GM21526 (cell line): ENCODE results near the gene MON2.
"Not testable (repeated sequence)": the region's sequence is repeated elsewhere in the genome, so short reads cannot be mapped to it uniquely, and the experiment has no call there.

Source experiments
- ATAC-seq: cut with Tn5 transposase; IDR thresholded peaks from one replicate; pipeline ENCODE4 v1.9.1; 2021; ENCODE audit warnings: moderate library complexity; ENCODE audit not compliant: unreplicated experiment, low FRiP score

MON2 gene

DNA sequence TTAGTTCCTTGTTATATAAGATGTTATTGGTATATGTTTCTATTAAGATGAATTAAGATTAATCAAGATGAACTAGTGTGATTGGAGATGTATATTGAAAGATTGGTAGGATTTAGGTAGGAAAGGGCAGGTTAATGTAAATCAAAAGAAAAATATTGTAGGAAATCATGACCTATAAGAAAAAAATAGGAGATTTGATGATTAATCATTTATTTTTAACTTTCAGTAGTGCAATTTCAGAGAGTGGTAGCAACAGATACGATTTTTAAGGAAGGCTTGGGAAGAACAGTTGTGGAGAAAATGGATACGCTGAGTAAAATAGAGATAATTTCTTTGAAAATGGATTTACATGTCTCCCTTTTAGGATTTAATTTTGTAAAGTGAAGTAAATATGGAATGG lies 73.7 kb downstream of the MON2 start:
- no peak for ATAC-seq

DNA sequence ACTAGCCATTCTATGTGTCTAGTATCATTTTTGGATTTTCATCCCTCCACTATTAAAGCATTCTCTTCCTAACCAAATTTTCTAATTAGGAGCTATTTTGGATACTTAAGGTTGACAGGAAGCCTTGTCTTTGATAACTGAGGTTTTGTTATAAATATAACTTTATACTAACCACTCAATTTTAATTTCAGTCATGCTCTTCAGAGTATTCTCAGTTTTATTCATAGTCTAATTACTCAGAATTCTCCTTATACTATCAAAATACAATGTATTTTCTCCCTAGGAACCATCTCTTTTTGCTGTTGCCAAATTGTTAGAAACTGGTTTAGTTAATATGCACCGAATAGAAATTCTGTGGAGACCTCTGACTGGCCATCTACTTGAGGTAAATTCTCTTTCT lies 76.2 kb downstream of the MON2 start:
- ATAC-seq: no peak

DNA sequence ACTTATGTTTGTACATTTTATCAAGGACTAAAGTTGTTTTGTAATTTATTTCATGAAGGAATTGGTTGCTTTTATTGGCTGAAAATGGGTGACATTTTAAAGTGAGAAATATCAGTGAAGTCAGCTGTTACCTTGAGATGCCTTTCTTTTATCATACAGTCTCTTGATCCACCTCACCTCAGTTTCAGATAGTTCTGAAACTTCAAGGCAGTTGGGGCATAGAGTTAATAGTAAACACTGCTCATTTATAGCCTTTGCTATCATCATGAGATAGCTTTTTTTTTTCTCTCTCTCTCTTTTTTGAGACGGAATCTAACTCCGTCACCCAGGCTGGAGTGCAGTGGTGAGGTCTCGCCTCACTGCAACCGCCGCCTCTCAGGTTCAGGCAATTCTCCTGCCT lies 76.7 kb downstream of the MON2 start:
- ATAC-seq: no peak

DNA sequence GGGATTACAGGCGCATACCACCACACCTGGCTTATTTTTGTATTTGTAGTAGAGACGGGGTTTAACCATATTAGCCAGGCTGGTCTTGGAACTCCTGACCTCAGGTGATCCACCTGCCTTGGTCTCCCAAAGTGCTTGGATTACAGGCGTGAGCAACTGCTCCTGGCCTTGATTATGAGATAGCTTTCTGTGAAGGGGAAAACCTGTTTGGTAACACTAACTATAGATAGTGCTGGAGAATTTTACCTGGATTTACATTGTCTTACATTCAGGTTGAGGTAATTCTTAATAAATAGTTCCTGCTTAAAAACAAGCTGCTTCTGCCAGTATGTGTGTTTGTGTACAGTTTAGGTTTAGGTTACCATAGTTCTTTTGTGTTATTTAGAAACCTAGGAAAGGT lies 77.1 kb downstream of the MON2 start:
- ATAC-seq: no peak

DNA sequence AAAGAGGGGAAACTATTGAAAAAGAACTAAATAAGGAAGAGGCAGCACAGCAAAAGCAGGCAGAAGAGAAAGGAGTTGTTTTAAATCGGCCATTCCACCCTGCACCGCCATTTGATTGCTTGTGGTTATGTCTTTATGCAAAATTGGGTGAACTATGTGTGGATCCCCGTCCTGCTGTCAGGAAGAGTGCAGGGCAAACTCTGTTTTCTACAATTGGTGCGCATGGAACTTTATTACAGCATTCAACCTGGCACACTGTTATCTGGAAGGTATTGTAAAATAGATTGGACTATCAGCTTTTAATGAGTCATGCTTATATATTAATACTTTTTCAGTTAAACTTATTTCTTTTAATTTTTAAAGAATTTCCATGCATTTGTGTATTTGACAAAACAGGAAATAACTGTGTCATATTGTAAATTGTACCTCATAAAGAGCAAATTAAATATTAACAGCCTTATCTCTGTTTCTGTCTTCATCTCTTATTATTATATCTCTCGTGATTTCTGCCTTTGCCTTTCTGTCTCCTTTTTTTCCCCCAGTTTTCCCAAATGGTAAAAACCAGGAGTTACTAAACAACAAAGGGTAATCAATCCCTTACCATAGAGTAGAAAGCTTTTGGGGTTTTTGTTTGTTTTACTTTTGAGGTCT lies 86.4 kb downstream of the MON2 start:
- ATAC-seq: no peak

DNA sequence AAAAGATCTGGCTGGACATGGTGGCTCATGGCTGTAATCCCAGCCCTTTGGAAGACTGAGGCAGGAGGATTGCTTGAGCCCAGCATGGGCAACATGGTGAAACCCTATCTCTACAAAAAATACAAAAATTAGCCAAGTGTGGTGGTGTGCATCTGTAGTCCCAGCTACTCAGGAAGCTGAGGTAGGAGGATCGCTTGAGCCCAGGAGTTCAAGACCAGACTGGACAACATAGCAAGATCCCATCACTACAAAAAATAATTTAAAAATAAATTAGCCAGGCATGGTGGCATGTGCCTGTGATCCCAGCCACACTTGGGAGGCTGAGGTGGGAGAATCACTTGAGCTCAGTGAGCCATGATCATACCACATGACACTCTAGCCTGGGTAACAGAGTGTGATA lies 92.7 kb downstream of the MON2 start:
- ATAC-seq: not testable (repeated sequence)

DNA sequence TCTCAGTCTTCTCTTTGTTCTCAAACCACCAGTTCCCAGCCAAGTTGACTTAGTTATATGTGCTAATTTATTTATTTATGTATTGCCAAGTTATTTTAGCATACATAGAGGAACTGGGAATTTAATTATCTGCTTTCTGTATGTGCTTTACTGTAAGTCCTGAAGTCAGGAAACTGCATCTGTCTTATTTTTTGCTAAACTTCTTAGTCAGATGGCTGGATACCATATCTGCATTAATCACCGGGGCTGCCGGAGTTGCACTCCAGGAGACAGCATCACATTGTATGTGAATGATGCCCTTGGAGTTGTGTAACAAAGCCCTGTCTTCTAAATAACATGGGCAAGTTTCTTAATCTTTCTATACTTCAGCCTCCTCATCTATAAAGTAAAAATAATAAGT lies 96.2 kb downstream of the MON2 start:
- ATAC-seq: no peak

DNA sequence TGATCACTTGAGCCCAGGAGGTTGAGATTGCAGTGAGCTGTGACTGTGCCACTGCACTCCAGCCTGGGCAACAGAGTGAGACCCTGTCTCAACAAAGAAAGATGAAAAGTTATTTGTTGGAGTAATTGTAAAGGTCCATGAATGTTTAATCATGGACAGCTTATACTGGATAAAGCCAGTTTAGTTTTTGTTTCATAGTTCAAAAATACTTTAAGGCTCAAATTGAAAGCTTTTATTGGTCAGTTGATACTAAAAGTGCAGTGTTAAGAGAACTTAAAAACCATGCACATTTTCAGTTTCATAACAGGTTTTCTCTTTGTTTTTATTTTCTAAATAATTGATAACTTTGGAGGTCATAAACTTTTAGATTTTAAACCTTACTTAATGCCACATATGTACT lies 108.4 kb downstream of the MON2 start:
- ATAC-seq: no peak

DNA sequence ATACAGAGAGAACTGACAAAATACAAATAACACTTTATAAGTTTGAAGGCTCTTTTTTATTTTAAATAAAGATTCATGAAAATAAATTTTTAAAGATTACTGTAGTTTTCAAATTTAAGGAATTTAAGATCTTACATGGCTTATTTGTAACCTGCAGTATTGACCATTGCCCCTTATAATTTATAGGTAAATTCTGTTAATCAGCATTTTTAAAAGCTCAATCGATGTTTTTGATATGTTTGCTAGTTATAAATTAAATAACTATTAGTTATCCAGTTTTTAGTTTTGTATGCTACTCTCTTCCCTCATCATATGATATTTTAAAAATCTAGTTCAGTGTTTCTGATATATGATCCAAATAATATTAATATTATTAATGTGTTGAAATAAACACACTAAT lies 109.9 kb downstream of the MON2 start:
- ATAC-seq: no peak

DNA sequence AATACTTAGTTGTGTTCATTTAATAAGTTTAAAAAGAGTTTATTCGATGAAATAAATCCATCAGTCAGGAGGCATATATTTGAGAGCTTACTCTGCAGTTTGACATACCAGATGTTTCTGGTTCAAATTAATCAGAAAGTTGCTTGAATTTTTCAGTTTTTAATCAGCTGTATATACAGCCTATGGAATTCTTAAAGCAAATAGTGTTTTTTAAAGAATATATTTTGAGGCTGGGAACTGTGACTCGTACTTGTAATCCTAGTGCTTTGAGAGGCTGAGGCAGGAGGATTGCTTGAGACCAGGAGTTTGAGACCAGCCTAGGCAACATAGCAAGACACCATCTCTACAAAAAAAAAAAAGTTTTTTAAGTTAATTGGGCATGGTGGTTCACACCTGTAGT lies 112.1 kb downstream of the MON2 start:
- ATAC-seq: no peak

DNA sequence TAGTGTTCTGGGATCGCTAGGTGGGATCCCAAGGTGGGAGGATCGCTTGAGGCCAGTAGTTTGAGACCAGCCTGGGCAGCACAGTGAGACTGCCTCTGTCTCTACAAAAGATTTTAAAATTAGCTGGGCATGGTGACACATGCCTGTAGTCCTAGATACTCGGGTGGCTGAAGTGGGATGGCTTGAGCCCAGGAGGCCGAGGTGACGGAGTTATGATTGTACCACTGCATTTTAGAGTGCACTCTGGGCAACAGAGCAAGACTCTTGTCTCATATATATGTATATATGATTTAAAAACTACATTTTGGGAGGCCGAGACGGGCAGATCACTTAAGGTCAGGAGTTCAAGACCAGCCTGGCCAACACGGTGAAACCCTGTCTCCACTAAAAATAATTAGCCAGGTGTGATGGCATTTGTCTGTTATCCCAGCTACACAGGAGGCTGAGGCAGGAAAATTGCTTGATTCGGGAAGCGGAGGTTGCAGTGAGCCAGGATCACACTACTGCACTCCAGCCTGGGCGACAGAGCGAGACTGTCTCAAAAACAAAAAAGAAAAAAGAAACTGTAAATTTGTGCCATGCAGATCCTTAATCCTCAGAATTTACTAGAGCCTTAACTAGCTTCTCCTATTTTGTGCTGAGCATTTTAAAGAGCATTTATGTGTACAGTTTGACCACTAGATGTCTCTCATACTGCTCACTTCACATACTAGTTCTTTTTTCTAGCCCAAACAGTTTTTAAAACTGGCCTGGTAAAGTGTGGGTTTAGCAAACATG lies 114.8 kb downstream of the MON2 start:
- ATAC-seq: peak; percentile 56

DNA sequence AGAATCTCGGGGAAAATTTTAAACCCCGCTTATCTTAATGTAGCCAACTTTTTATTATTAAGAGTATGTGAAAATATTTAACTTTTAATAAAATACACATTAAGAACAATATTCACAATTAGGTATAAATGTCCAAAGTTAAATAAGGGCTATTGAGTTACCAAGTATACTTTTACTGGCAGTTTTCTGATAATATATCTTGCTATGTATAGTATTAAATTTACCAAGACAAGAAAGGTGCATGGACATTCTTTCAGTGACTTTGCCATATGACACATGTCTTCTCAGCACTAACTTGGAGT lies 115.4 kb downstream of the MON2 start:
- ATAC-seq: no peak

DNA sequence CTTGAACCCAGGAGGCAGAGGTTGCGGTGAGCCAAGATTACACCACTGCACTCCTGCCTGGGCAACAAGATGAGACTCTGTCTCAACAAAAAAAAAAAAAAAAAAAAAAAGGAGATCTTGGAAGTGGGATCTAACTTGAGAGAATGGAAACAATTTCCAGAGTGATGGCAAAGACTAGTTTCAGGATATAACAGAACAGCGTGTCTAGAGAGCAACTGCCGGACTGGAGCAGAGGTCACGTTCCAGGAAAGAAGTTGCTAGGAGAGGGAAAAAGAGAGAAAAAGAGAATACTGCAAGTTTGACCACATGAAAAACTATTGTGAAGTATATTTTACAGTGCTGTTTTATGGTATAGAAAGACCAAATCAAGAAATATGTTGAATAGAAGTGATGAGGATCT lies 118.0 kb downstream of the MON2 start:
- ATAC-seq: no peak

DNA sequence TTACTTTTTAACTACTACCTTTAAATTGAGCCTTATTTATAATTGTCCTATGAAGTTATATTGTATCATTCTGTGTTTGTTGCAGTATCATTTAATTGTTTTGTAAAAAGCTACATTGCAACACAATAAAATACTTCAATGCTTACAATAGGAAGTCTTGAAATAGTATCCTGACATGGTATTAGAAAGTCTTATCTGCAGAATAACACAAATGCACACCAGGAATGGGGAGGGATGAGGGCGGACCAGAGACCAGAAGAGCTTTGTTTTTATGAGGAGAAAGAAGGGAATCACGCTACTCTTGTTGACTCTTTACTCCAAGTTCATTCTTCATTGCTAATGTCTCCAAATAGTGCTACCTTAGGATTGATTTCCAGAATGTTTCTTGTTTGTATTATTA lies 120.2 kb downstream of the MON2 start:
- ATAC-seq: no peak

DNA sequence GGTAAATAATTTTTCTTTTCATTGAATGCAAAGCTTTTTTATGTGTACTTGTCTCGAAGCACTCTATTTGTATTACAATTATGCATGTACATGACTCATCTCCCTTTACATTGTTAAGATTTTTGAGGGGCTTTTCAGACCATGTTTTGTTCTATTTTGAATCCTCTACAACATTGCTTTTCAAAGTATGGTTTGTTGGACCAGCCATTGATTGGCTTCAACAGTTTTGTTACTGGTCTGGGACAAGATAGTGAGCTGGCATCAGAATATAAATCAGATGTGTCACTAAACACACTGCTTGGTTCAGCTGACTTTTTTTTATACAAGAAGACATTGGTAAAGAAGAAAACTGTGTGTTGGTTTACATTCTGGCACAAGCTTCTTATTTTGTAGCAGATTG lies 122.3 kb downstream of the MON2 start:
- ATAC-seq: no peak

DNA sequence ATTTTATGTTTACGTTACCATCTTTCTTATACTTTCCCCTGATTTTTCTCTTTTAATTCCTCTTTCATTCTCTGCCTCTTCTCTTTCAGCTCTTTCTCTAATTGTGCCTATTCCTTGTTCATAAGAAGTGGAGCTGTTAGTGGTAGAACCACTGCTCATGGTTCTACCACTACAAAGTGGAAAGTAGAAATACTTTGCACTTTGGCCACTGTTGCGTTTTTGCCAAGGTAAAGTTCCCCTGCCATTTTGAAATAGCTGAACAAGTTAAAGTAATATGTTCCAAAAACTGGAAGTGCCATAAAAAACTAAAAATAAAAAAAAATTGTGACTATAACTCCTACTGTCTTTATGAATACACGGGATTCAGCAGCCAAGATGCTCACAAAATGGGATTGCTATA lies 130.6 kb downstream of the MON2 start:
- no peak for ATAC-seq

DNA sequence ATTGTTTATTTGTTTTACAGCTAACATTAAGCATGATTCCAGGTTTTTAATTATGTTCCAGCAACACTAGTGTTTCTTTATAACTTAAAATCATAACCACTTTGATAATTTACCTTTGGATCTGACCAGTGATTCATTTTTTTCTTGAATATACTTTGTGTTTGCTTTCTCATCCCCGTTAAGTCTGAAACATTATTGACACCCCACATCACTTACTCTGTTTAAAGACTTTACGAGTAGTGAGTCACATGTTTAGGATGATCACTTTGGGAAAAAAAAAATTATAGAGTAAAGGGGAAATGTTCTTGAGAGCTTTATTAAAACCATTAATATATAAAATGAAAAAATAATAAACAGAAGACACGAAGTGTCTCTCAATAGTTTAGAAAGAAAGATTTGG lies 132.2 kb downstream of the MON2 start:
- ATAC-seq: no peak

DNA sequence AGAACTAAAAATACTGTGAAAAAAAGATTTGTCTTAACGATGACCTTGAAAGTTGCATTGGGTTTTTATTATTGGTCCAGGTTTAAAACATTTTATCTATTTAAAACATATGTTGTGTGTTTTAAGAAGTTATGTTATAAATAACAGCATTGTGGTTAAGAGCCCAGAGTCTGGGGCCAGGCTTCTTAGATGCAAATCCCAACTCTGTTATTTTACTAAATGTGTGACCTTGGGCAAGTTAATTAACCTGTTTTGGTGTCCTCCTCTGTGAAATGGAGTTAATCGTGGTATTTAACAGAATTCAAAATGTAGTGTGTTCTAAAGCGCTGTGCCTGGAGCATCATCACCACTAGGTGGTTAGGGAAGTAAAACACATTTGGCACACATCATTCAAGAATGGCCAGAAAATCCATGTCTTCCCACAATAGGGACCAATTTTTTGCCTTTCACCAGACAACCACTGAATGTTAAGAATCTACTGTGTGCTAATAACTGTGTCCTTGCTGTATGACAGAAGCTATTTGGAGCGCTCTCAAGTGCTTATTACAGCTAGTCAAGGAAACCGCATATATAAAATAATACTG lies 133.3 kb downstream of the MON2 start:
- ATAC-seq: no peak

DNA sequence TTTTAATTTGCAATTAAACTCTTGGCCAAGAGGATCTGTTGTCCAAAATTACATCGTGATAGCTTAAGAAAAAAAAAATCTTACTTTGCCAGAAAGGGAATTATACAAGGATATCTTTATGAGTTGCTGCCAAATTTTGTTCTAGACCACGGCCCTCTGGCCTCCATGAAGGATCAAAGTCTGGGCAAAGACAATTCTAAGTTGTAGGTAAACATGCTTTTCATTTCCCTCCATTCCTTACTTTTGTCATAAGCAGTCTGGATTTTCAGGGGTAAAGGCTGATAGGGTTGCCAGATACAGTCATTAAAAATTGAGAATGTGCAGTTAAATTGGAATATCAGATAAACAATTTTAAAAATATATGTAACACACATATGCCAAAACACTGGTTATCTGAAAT lies 135.1 kb downstream of the MON2 start:
- ATAC-seq: no peak

DNA sequence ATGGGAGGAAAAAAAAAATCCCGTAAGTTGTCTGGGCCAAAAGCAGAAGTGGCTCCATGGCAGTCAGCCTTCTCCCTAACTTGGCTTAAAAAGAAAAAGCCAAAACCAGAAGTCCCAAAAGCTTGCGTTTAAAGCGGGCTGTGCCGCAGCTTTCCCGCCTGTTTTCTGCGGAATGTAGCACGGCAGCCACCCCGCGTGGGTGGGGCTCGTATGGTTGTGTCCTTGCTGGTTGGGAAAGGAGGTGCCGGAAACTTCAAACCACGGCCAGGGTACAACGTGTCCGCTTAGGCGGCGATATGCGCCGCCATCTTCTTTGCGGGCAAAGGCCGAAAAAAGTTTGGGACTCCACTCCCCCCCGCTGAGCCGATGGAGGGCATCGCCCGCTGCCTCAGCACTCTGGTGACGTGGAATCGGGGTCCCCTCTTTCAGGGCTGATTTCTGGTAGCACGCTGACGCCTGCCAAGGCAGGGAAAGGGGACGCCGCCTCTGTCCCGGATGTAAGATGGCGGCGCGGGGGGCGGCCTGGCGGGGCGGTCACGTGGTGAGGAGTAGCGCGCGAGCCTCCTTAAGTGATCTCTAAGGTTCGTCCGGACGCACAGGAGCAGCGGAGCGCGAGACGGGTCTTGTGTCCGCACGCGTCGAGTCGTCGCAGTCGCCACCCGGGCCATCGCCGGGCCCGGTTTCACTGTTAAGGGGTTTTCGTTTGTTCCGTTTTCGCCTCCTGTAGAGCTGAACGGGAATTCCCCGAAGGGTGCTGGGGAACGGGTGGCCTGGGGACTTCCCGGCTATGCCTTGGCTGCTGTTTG lies 135.8 kb downstream of the MON2 start:
- ATAC-seq: peak; percentile 61

DNA sequence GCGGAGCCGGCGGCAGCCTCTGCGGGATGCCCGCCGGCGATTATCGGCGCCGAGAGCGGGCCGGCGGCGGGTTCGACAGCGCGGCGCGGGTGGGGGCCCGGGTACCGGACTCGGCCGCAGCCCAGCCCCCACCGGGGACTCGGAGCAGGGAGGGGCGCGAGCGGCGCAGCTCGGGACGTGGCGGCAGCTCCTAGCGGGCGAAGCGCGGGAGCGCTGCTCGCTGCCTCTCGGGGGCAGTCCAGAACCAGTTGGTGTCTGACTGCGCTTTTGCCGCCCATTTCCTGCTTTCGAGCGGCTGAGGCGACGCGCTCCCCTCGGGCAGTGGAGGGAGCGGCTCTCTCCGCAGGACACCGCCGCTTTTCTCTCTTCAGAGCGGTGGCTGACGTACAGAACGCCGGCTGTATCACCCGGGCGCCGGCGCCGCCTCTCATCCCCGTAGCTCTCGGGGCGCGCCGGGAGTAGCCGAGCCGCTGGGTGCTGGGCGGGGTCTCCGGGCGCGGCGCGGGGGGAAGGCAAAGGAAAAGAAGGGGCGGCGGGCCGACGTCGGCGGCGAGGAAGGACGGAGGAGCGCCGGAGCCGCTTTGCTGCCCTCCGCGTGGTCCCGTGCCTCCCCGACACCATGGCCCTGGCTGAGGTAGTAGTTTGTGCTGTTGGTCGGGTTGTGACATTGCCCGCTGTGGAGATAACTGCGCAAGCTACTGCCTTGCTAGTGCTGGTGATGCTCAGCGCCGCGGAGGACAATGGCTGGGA lies 136.6 kb downstream of the MON2 start:
- peak; percentile 73 for ATAC-seq
